ENCODE data around the gene CREBBP. TPM values are rescaled to one million over a fixed set of nuclear protein-coding genes. Genes with fewer than 3 reads are reported as not detected.

CREBBP gene
- polyA plus RNA-seq, 1 experiment = 6.6 TPM

GRCh38 chr16:3808308-3809063 is 72.0 kb downstream of the CREBBP start:
- no peak for TF ChIP-seq CTCF (IDR thresholded peaks at IDR 0.05; ENCODE audit: insufficient read depth, low read depth, low read length)
- ChIA-PET POLR2A (no interaction called here), CTCF (no interaction called here)
- Histone ChIP-seq H3K27me3 (ENCODE audit: control insufficient read depth, insufficient read depth, low read length) (no peaks in the 10 kb centered on the region), H3K4me3 (ENCODE audit: low read depth, low read length) (no peak overlapping the region), H3K36me3 (ENCODE audit: control insufficient read depth, insufficient read depth, low read length) (peaks cover 6% of the 10 kb centered on the region; the same call in 1 of the 2 replicates)
- DNase-seq (ENCODE audit: low read depth) = no peak

- CTCF ChIA-PET = no interaction called here
- TF ChIP-seq CTCF (IDR thresholded peaks at IDR 0.05; ENCODE audit: insufficient read depth, low read depth, low read length) = no peak
These were observed 72.9 kb downstream of the CREBBP start for GRCh38 chr16:3807425-3808123.

GRCh38 chr16:3804426-3805016 is 76.0 kb downstream of the CREBBP start:
- H3K27me3 ChIP-seq (ENCODE audit: control insufficient read depth, insufficient read depth, low read length) = no peaks in the 10 kb centered on the region
- H3K4me3 ChIP-seq (ENCODE audit: low read depth, low read length) = no peak overlapping the region
- CTCF ChIA-PET = no interaction called here
- no peak for TF ChIP-seq CTCF (IDR thresholded peaks at IDR 0.05; ENCODE audit: insufficient read depth, low read depth, low read length)
- POLR2A ChIA-PET = interaction anchor here (0.6 kb wide), 1 partner anchor 185 kb away, joined by 5 read pairs; no protein-coding TSS in a partner anchor
- no peak for DNase-seq (ENCODE audit: low read depth)
- peaks cover 4% of the 10 kb centered on the region; the same call in 1 of the 2 replicates for H3K36me3 ChIP-seq (ENCODE audit: control insufficient read depth, insufficient read depth, low read length)

More at GRCh38 chr16:3807425-3808123, 72.9 kb downstream of the CREBBP start:
- DNase-seq (ENCODE audit: low read depth) = no peak
- H3K4me3 ChIP-seq (ENCODE audit: low read depth, low read length) = no peak overlapping the region
- POLR2A ChIA-PET = no interaction called here
- peaks cover 6% of the 10 kb centered on the region; the same call in 1 of the 2 replicates for H3K36me3 ChIP-seq (ENCODE audit: control insufficient read depth, insufficient read depth, low read length)
- no peaks in the 10 kb centered on the region for H3K27me3 ChIP-seq (ENCODE audit: control insufficient read depth, insufficient read depth, low read length)

GRCh38 chr16:3800477-3801270 is 79.8 kb downstream of the CREBBP start:
- no peak for TF ChIP-seq CTCF (IDR thresholded peaks at IDR 0.05; ENCODE audit: insufficient read depth, low read depth, low read length)
- no peak for DNase-seq (ENCODE audit: low read depth)
- ChIA-PET CTCF (no interaction called here), POLR2A (no interaction called here)
- no peaks in the 10 kb centered on the region for H3K27me3 ChIP-seq (ENCODE audit: control insufficient read depth, insufficient read depth, low read length)
- no peaks in the 10 kb centered on the region for H3K36me3 ChIP-seq (ENCODE audit: control insufficient read depth, insufficient read depth, low read length)
- no peak overlapping the region for H3K4me3 ChIP-seq (ENCODE audit: low read depth, low read length)

Measured in BJ (cell line).